VCaP (cell line): ENCODE measurements around the gene MARK1.
A peak's percentile ranks its signal among the peaks of the same experiment; 100 is the strongest.
"Not testable (repeated sequence)": the region's sequence is repeated elsewhere in the genome, so short reads cannot be mapped to it uniquely, and the experiment has no call there.

Experiments
- H3K27ac ChIP-seq: fragments of 450-650 bp; 2 replicates; pipeline ENCODE4 v1.5.1; 2017
- CTCF ChIP-seq: fragments of 450-650 bp; conservative IDR thresholded peaks from 2 replicates; pipeline ENCODE4 v1.5.1; 2017; ENCODE audit warnings: mild to moderate bottlenecking, moderate library complexity

The MARK1 gene

GRCh38 chr1:220681220-220681880 is 153.4 kb downstream of the MARK1 start:
- TF ChIP-seq CTCF, result no peak
- H3K27ac ChIP-seq, result no peak overlapping the region

GRCh38 chr1:220682901-220683576 is 155.1 kb downstream of the MARK1 start:
- no peak overlapping the region for H3K27ac ChIP-seq
- TF ChIP-seq CTCF, result no peak

- H3K27ac ChIP-seq, result not testable (repeated sequence)
Measured at GRCh38 chr1:220683716-220684115, 155.8 kb downstream of the MARK1 start.

GRCh38 chr1:220684890-220685289 is 157.0 kb downstream of the MARK1 start:
- no peak for TF ChIP-seq CTCF
- no peak overlapping the region for H3K27ac ChIP-seq

- H3K27ac ChIP-seq, result no peak overlapping the region
- no peak; the same call in 1 of the 2 replicates for TF ChIP-seq CTCF
Measured at GRCh38 chr1:220685879-220686278, 157.9 kb downstream of the MARK1 start.

GRCh38 chr1:220687809-220688208 is 159.9 kb downstream of the MARK1 start:
- TF ChIP-seq CTCF, result no peak
- H3K27ac ChIP-seq, result no peak overlapping the region

- peak overlapping the region; percentile 85; the same call in 1 of the 2 replicates for H3K27ac ChIP-seq
- no peak for TF ChIP-seq CTCF
Measured at GRCh38 chr1:220689666-220690065, 161.7 kb downstream of the MARK1 start.
